Measurements from ENCODE around the gene GLRX. TPM values are rescaled to one million over a fixed set of nuclear protein-coding genes. Genes with fewer than 3 reads are reported as not detected.

Gene GLRX
- total RNA-seq, 1 experiment from 2014 or later: 17.9 TPM

DNA sequence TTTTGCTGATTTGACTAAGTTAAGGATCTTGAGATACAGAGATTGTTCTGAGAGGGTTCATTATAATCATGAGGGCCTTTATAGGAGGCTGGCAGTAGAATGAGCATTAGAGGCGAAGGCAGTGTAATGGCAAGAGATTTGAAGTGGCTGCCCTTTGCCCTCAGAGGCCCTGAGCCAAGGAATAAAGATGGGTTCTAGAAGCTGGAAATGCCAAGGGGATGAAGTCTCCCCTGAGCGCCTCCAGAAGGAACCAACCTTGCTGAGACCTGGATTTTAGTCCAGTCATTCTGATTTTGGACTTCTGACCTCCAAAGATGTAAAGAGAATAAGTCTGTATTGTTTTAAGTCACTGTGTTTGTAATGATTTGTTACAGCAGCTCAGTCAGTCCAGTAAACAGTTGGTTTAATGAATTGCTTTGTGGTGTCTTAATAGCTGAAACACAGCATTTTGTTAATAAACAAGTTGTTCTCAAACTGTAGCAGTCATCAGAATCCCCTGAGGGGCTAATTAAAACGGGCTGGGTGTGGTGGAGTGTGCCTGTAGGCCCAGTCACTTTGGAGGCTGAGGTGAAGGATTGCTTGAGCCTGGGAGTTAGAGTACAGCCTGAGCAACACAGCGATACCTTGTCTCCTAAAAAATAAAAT is 23.2 kb downstream of the GLRX start:
- CTCF ChIA-PET: no interaction called here
- H3K9me3 ChIP-seq: no peaks in the 10 kb centered on the region
- Mint-ChIP-seq H3K4me3 (ENCODE audit: unreplicated experiment) (no peak overlapping the region), H3K9me3 (ENCODE audit: unreplicated experiment) (no peaks in the 10 kb centered on the region), H3K27ac (ENCODE audit: unreplicated experiment) (no peak overlapping the region), H3K36me3 (ENCODE audit: insufficient read depth, unreplicated experiment) (peaks cover 6% of the 10 kb centered on the region), H3K27me3 (ENCODE audit: insufficient read depth, unreplicated experiment) (no peaks in the 10 kb centered on the region), H3K4me1 (ENCODE audit: low read depth, unreplicated experiment) (peaks cover 20% of the 10 kb centered on the region)
- H3K36me3 ChIP-seq (ENCODE audit: control insufficient read depth, insufficient read depth, low read length): no peaks in the 10 kb centered on the region
- POLR2A ChIA-PET: no interaction called here
- no peak overlapping the region for H3K4me3 ChIP-seq (ENCODE audit: low read depth, low read length)
- H3K4me1 ChIP-seq: peaks cover 32% of the 10 kb centered on the region
- intact Hi-C loops (cut with micrococcal nuclease; ENCODE audit: unreplicated experiment): no loop called here
- TF ChIP-seq, protein P1, sequence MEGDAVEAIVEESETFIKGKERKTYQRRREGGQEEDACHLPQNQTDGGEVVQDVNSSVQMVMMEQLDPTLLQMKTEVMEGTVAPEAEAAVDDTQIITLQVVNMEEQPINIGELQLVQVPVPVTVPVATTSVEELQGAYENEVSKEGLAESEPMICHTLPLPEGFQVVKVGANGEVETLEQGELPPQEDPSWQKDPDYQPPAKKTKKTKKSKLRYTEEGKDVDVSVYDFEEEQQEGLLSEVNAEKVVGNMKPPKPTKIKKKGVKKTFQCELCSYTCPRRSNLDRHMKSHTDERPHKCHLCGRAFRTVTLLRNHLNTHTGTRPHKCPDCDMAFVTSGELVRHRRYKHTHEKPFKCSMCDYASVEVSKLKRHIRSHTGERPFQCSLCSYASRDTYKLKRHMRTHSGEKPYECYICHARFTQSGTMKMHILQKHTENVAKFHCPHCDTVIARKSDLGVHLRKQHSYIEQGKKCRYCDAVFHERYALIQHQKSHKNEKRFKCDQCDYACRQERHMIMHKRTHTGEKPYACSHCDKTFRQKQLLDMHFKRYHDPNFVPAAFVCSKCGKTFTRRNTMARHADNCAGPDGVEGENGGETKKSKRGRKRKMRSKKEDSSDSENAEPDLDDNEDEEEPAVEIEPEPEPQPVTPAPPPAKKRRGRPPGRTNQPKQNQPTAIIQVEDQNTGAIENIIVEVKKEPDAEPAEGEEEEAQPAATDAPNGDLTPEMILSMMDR (IDR thresholded peaks at IDR 0.05; ENCODE audit: insufficient read depth in 1 of 2, low read depth in 1 of 2, low read length in 1 of 2, severe bottlenecking in 1 of 2, unreplicated experiment in 1 of 2): no peak
- H3K27me3 ChIP-seq (replicated peaks; ENCODE audit: control insufficient read depth, insufficient read depth, low read length): no peaks in the 10 kb centered on the region
- no peak for DNase-seq
- no TSS peak for BruUV-seq (replicated peaks)

DNA sequence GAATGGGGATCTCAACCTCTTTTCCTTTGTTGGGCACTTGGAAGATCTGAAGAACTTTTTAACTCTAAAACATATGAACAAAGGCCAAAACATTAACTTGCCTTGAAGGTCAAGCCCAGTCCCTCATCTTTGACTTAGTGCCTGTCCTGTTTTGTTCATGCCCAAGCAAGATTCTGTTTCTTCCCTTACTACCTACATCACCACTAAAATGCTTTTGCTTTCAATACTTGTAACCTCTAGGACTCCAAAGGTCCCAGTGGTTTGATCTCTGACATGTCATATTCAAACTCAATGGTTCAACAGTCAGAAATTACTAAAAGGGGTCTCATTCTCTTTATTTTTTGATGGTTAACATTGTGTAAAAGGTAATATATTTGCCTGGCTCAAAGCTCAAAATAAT is 24.0 kb downstream of the GLRX start:
- Histone ChIP-seq H3K36me3 (ENCODE audit: control insufficient read depth, insufficient read depth, low read length) (no peaks in the 10 kb centered on the region), H3K27me3 (replicated peaks; ENCODE audit: control insufficient read depth, insufficient read depth, low read length) (no peaks in the 10 kb centered on the region), H3K9me3 (no peaks in the 10 kb centered on the region), H3K4me1 (peaks cover 32% of the 10 kb centered on the region), H3K4me3 (ENCODE audit: low read depth, low read length) (no peak overlapping the region)
- Mint-ChIP-seq H3K36me3 (ENCODE audit: insufficient read depth, unreplicated experiment) (peaks cover 13% of the 10 kb centered on the region), H3K4me1 (ENCODE audit: low read depth, unreplicated experiment) (peaks cover 21% of the 10 kb centered on the region), H3K9me3 (ENCODE audit: unreplicated experiment) (no peaks in the 10 kb centered on the region), H3K4me3 (ENCODE audit: unreplicated experiment) (no peak overlapping the region), H3K27me3 (ENCODE audit: insufficient read depth, unreplicated experiment) (no peaks in the 10 kb centered on the region), H3K27ac (ENCODE audit: unreplicated experiment) (no peak overlapping the region)
- TF ChIP-seq, protein P1 (IDR thresholded peaks at IDR 0.05; ENCODE audit: insufficient read depth in 1 of 2, low read depth in 1 of 2, low read length in 1 of 2, severe bottlenecking in 1 of 2, unreplicated experiment in 1 of 2): no peak
- CTCF ChIA-PET: no interaction called here
- intact Hi-C loops (cut with micrococcal nuclease; ENCODE audit: unreplicated experiment): no loop called here
- DNase-seq: no peak
- no TSS peak for BruUV-seq (replicated peaks)
- POLR2A ChIA-PET: no interaction called here

DNA sequence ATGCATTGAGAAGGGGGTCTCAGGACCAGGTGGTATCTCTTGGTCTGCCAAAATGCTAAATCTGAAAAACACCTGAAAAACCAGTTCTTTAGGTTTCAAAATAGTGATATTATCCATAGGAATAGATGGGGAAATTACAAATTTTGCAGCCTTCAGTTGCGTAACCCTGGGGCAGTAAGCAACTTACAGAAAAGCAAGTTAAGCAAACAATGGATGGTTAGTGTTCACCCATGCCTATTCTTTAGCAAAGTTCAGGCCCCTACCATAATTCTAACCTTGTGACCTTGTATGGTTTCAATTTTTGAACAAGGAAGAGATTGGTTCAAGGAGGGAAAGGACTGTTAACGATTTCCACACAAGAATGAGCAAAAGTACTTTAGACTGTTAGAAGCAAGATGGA is 24.5 kb downstream of the GLRX start:
- Mint-ChIP-seq H3K27me3 (ENCODE audit: insufficient read depth, unreplicated experiment) (no peaks in the 10 kb centered on the region), H3K4me3 (ENCODE audit: unreplicated experiment) (no peak overlapping the region), H3K36me3 (ENCODE audit: insufficient read depth, unreplicated experiment) (peaks cover 13% of the 10 kb centered on the region), H3K9me3 (ENCODE audit: unreplicated experiment) (no peaks in the 10 kb centered on the region), H3K4me1 (ENCODE audit: low read depth, unreplicated experiment) (peaks cover 18% of the 10 kb centered on the region), H3K27ac (ENCODE audit: unreplicated experiment) (no peak overlapping the region)
- BruUV-seq (replicated peaks): no TSS peak
- Histone ChIP-seq H3K27me3 (replicated peaks; ENCODE audit: control insufficient read depth, insufficient read depth, low read length) (no peaks in the 10 kb centered on the region), H3K4me3 (ENCODE audit: low read depth, low read length) (no peak overlapping the region), H3K4me1 (peaks cover 32% of the 10 kb centered on the region), H3K9me3 (no peaks in the 10 kb centered on the region), H3K36me3 (ENCODE audit: control insufficient read depth, insufficient read depth, low read length) (no peaks in the 10 kb centered on the region)
- intact Hi-C loops (cut with micrococcal nuclease; ENCODE audit: unreplicated experiment): no loop called here
- TF ChIP-seq, protein P1 (IDR thresholded peaks at IDR 0.05; ENCODE audit: insufficient read depth in 1 of 2, low read depth in 1 of 2, low read length in 1 of 2, severe bottlenecking in 1 of 2, unreplicated experiment in 1 of 2): no peak
- CTCF ChIA-PET: no interaction called here
- POLR2A ChIA-PET: no interaction called here
- no peak for DNase-seq
